ENCODE measurements around the gene ALAS1.

Gene ALAS1

DNA sequence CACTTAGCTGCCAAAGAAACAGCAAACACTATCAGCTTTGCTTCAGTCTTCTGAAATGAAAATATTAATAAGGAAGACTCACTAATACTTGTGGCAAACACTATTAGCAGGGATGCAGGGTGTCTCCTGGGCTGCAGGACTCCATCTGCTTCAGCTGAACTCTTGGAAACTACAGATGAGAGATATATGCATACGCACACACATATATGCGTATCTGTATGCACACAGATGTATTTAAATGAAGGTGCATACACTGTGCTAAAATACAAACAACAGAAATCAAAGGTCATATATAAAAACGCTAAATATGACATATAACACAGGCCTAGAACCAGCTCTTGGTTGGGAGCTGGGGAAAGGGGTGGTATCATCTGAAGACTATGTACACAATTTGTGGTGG is 58.2 kb downstream of the ALAS1 start:
- no peak for DNase-seq

DNA sequence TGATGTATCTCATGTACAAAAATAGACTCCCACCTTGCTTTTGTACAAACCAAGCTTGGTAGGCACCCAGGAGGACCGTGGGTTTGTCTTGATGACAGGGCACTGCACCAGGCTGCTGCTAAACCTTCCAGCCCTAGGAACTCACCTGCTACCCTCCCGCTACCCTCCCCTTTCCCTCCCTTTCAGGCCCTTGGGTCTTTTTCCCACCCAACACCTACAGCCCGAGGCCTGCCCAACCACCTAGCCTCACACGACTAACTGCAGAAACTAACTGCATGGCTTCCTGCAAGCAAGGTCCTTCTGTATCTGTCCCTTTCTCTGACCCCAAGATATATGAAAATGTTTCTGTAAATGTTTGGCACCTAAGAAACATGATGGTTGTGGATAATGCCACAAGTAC is 58.7 kb downstream of the ALAS1 start:
- no peak for DNase-seq

DNA sequence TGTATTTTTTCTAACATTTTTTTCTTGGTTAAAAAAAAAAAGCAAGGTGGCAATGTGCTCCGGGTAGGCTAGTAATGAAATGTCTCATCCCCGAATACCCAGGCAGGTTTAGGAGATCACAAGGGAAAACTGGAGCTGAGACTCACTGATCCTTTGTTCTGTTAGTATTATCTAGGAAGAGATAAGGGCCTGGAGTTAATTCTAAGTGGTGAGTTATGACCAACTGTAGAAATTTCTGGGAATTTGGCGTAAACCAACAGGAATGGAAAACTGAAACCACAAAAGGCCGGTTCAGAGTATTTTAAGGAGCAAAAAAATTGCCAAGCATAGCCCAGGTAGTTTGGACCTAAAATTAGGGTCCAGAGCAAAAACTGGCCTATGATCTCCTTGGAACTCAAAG is 60.0 kb downstream of the ALAS1 start:
- no peak for DNase-seq

DNA sequence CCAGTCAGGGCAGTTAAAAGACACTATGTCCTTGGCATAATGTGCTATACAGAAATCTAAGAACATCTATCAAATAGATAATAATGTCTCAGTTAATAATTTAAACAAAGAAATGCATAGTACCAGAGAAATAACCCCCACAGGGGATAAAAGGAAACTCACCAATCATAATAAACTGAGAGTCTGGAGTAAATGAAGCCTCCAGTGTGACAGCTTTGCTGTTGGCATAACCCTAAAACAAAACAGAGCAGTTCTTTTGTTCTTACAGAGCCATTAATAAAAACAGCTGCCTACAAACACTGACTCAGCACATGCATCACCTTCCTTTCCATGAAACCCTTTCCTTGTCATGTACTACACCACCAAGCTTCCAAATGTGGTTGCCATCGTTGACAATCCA is 61.1 kb downstream of the ALAS1 start:
- DNase-seq: no peak

DNA sequence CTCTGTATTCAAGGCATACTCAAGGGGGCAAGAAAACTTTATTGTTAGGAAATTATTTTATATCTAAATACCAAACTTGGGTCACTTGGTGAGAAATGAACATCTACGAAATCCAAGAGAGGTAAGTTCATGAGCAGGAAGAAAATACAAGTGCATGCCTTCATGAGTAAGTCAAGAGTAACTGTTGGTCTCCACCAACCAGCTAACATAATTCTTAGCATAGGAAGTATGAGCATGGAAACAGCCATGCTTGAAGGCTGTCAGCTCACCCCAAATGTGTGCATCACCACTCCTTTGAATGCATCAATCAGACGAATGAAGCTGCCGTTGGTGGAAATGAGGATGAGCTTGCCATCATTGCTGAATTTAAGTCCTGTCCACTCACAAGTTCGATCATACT is 61.5 kb downstream of the ALAS1 start:
- DNase-seq: no peak

DNA sequence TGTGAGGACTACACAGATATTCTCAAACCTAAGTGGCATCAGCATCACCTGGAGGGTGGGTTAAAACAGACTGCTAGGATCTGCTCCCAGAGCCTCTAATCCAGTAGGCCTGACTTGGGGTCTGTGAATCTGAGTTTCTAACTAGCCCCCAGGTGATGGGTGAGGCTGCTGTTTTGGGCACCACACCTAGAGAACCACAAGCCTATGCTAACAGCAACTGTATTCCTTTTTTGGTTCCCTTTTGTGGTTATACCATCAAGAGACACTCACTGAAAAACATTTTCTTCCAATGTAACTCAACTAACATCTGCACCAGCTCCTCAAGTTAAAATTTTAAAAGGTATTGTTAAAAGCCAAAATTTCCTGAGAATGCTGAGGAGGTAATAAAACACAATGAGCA is 64.5 kb downstream of the ALAS1 start:
- no peak for DNase-seq

Data from activated CD4-positive, alpha-beta T cell treated with anti-CD3 and anti-CD28 coated beads, Interleukin-10, Interleukin-2, amounts not matched to agents 100 ng/mL and 50 ng/mL, durations not matched to agents 16 hours and 8 hours (primary cell).